Measurements from ENCODE around the gene SPAG9.

Gene SPAG9

DNA sequence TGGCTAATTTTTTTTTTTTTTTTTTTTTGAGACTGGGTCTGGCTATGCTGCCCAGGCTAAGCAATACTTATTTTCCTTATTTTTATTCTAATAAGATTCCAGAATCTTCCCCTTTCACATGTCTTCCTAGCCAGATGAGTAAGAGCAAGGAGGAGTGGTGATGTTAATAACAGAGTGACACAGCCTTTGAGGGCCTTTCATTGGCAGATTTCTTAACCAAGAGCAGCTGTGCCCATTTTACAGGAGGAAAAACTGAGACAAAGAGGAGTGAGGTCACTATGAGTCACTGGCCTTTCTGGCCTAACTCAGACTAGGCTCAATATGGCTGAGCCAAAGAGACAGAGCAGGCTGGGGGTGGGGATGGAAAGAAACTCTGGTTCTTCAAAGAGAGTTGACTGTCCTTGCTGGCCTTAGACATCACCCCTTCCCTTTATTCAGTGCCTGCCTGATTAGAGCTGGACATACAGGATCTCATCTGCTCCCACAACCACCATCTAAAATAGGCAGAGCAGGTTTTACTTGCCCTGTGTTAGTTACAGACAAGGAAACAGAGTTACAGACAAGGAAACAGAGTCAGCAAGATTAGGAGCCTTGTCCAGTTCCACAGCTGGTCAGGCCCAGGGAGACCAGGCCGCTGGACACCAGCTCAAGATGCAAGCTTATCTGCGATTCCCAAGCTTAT, 204.5 kb downstream of the SPAG9 start:
- peak; percentile 61 for DNase-seq

DNA sequence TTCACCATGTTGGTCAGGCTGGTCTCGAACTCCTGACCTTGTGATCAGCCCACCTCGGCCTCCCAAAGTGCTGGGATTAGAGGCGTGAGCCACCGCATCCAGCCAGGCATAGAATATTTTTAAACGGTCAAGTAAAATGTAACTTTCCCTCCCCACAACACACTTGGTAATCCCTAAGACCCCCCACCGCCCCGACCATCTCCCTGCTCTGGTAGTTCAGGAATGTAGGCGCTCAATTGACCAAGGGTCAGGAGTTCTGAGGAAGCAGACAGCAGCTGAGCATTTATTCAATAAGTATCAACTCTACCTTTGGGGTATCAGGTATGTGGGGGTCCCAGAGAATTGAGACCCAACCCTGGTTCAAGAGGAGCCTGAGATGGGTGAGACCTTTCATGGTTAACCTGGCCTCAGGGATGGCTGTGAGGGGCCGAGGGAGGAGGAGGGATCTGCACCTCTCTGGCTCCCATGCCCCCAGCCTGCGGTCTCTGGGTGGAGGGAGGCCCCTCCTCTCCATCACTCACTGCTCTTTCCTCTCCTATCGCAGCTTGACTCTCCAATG, 206.1 kb downstream of the SPAG9 start:
- no peak for DNase-seq

DNA sequence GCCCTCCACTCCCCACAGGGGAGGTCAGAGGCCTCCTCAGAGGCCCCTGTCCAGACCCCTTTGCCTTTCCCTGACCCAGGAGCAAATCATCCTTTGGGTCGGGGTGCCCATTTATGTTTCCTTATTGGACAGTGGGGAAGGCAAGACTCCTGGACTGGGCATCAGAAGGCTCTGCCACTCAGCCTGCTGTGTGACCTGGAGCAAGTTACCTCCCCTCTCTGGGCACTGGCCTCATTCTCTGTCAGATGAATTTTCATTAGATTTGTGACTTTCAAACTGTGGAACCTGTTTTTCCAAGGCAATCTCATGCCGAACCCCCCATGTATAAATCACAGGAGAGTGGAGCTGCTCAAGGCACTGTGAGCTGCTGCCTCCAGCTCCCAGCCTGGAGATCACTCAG, 207.5 kb downstream of the SPAG9 start:
- DNase-seq, result no peak
